A673 (cell line): Measurements from ENCODE around the gene OMD. TPM values are rescaled to one million over a fixed set of nuclear protein-coding genes. Genes with fewer than 3 reads are reported as not detected.

Source experiments
- BruUV-seq: library from RNA; stranded (reverse); fragments of 400-500 nt; replicated peaks from 2 replicates; lab custom pipeline; 2021; lab: Mats Ljungman, UMichigan
- CTCF ChIA-PET: fragments of 300-600 bp; sonication (Branson Sonifier 250); formaldehyde crosslinking; loops from one replicate; lab custom pipeline; 2022; ENCODE audit warnings: antibody characterized with exemption; lab: Charles Lee
- POLR2A ChIA-PET: fragments of 300-600 bp; sonication (Branson Sonifier 250); formaldehyde crosslinking; loops from one replicate; lab custom pipeline; 2022; ENCODE audit warnings: antibody characterized with exemption; ENCODE audit not compliant: low non-redundant PET; lab: Charles Lee
- DNase-seq: peaks from one replicate; pipeline ENCODE4 v3.0.0-alpha.2; 2015; ENCODE audit warnings: low spot score
- H3K27ac ChIP-seq: fragments of 200-600 bp; sonication (generic); 2 replicates; pipeline ENCODE4 v1.5.1; 2016; ENCODE audit warnings: mixed run types, low read depth, mild to moderate bottlenecking, mixed read lengths, antibody characterized with exemption, low read length; ENCODE audit not compliant: poor library complexity, severe bottlenecking
- H3K27me3 ChIP-seq: fragments of 200-600 bp; sonication (generic); replicated peaks from 2 replicates; pipeline ENCODE4 v1.6.1; 2017; ENCODE audit warnings: mixed run types, low read depth, mild to moderate bottlenecking, mixed read lengths, antibody characterized with exemption, low read length; ENCODE audit not compliant: insufficient read depth, poor library complexity
- H3K36me3 ChIP-seq: fragments of 200-600 bp; sonication (generic); 2 replicates; pipeline ENCODE4 v1.6.1; 2016; ENCODE audit warnings: mixed run types, mild to moderate bottlenecking, mixed read lengths, antibody characterized with exemption, low read length; ENCODE audit not compliant: insufficient read depth, poor library complexity, severe bottlenecking
- H3K4me1 ChIP-seq: fragments of 200-600 bp; sonication (generic); 2 replicates; pipeline ENCODE4 v1.6.1; 2017; ENCODE audit warnings: mixed run types, mild to moderate bottlenecking, mixed read lengths, antibody characterized with exemption, low read length; ENCODE audit not compliant: insufficient read depth, poor library complexity, severe bottlenecking
- H3K4me3 ChIP-seq: fragments of 200-600 bp; sonication (generic); 2 replicates; pipeline ENCODE4 v1.5.1; 2016; ENCODE audit warnings: low read depth, mixed run types, mild to moderate bottlenecking, mixed read lengths, low read length; ENCODE audit not compliant: poor library complexity, severe bottlenecking
- H3K9me3 ChIP-seq: fragments of 200-600 bp; sonication (generic); 2 replicates; pipeline ENCODE4 v1.6.1; 2016; ENCODE audit warnings: mixed run types, low read depth, mild to moderate bottlenecking, mixed read lengths, antibody characterized with exemption, low read length; ENCODE audit not compliant: poor library complexity, severe bottlenecking
- EZH2 ChIP-seq: fragments of 200-600 bp; sonication (generic); IDR thresholded peaks from 2 replicates; pipeline ENCODE4 v1.6.1; 2017; ENCODE audit warnings: borderline replicate concordance, low read depth, mild to moderate bottlenecking, mixed read lengths, antibody characterized with exemption, low read length; ENCODE audit not compliant: poor library complexity, severe bottlenecking
- intact Hi-C: fragments of 100-400 bp; cut with micrococcal nuclease; formaldehyde crosslinking; loops from one replicate; pipeline ENCODE4 v1.10.0; 2022; ENCODE audit not compliant: unreplicated experiment
- total RNA-seq: library from RNA; stranded (reverse); gene quantifications from 2 replicates; pipeline ENCODE4 v1.2.3, GENCODE V29; 2021
- TF ChIP-seq, protein P1 (sequence below): fragments of 300-800, 200-600 bp; sonication (generic); conservative IDR thresholded peaks from 2 replicates; pipeline ENCODE4 v1.5.1; 2017; ENCODE audit warnings: low read depth, mild to moderate bottlenecking, antibody characterized with exemption, low read length, moderate library complexity, mixed read lengths

Gene OMD
- total RNA-seq, 1 experiment from 2014 or later: not detected

DNA sequence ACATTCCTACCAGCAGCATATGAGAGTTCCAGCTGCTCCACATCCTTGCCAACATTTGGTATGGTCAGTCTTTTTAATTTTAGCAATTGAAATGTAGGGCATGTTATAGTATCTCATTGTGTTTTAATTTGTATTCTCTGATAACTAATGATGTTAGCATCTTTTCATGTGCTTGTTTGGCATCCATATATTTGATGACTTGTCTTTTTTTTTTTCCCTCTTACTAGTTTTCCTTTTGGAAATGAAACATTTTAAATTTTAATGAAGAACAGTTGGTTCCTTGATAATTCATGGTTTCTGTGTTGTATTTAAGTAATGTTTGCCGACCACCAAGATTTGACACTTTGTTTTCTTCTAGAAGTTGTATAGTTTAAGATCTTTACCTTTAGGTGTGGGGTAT is 28.7 kb downstream of the OMD start:
- intact Hi-C loops: no loop called here
- TF ChIP-seq, protein P1, sequence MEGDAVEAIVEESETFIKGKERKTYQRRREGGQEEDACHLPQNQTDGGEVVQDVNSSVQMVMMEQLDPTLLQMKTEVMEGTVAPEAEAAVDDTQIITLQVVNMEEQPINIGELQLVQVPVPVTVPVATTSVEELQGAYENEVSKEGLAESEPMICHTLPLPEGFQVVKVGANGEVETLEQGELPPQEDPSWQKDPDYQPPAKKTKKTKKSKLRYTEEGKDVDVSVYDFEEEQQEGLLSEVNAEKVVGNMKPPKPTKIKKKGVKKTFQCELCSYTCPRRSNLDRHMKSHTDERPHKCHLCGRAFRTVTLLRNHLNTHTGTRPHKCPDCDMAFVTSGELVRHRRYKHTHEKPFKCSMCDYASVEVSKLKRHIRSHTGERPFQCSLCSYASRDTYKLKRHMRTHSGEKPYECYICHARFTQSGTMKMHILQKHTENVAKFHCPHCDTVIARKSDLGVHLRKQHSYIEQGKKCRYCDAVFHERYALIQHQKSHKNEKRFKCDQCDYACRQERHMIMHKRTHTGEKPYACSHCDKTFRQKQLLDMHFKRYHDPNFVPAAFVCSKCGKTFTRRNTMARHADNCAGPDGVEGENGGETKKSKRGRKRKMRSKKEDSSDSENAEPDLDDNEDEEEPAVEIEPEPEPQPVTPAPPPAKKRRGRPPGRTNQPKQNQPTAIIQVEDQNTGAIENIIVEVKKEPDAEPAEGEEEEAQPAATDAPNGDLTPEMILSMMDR: no peak
- no peak for TF ChIP-seq EZH2
- H3K4me3 ChIP-seq: no peak overlapping the region
- H3K27ac ChIP-seq: no peak overlapping the region
- H3K36me3 ChIP-seq: no peaks in the 10 kb centered on the region
- H3K9me3 ChIP-seq: peaks cover 6% of the 10 kb centered on the region
- no peaks in the 10 kb centered on the region for H3K27me3 ChIP-seq
- no peak for DNase-seq
- ChIA-PET CTCF (no interaction called here), POLR2A (no interaction called here)
- H3K4me1 ChIP-seq: no peaks in the 10 kb centered on the region
- no TSS peak for BruUV-seq

DNA sequence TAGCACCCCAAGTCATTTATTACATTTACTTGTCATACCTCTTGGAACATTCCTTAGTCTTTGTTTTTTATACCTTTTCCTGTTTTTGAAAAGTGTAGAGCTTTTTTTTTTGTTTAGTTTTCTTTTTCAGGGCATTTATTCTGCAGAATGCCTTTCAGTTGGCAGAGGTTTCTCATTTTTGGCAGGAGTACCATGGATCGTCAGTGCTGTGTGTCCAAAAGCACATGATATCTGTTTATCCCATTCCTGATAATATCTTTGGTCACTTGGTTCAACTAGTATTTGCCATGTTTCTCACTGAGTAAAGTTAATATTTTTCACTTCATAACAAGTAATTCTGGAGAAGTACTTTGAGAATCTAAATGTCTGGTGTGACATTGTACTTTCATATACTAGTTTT is 30.6 kb downstream of the OMD start:
- Histone ChIP-seq H3K27me3 (no peaks in the 10 kb centered on the region), H3K4me3 (no peak overlapping the region), H3K27ac (no peak overlapping the region), H3K36me3 (no peaks in the 10 kb centered on the region), H3K4me1 (no peaks in the 10 kb centered on the region), H3K9me3 (peaks cover 6% of the 10 kb centered on the region)
- no peak for DNase-seq
- intact Hi-C loops: no loop called here
- POLR2A ChIA-PET: no interaction called here
- TF ChIP-seq, protein P1: no peak
- TF ChIP-seq EZH2: no peak
- BruUV-seq: no TSS peak
- CTCF ChIA-PET: no interaction called here

DNA sequence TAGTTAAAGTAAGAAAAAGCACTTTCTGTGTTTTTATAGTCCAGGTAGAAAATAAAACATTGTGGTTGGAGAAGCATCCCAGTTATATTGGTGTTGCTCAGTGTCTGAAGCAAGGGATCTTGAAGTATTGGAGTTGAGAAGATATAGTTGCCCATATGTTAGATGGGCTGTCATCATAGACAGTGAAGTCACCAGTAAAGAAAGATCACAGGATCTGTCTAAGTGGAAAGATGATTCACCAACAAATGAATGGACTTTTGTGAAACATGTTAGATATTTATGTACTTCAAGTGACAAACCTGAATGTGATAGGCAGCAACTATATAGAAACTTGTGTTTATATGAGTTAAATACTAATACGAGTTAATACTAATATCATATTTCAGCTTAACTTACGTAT is 31.6 kb downstream of the OMD start:
- intact Hi-C loops: no loop called here
- Histone ChIP-seq H3K9me3 (peaks cover under 1% of the 10 kb centered on the region), H3K4me1 (no peaks in the 10 kb centered on the region), H3K27me3 (no peaks in the 10 kb centered on the region), H3K36me3 (no peaks in the 10 kb centered on the region), H3K27ac (no peak overlapping the region), H3K4me3 (no peak overlapping the region)
- no TSS peak for BruUV-seq
- TF ChIP-seq, protein P1: no peak
- ChIA-PET POLR2A (no interaction called here), CTCF (no interaction called here)
- DNase-seq: no peak
